H1 (cell line): ENCODE measurements around the gene TBC1D19.

ENCODE experiments used
- ASH2L ChIP-seq: fragments of 200-600, 300-600 bp; sonication (generic); IDR thresholded peaks from one replicate; pipeline ENCODE4 v1.7.1; 2017; ENCODE audit warnings: low read length
- BACH1 ChIP-seq: IDR thresholded peaks from 2 replicates; pipeline ENCODE4 v1.6.1; 2012; ENCODE audit warnings: low read length, improper control_type of control experiment
- BRCA1 ChIP-seq: IDR thresholded peaks from 2 replicates; pipeline ENCODE4 v1.6.1; 2012; ENCODE audit warnings: low read depth, low read length, improper control_type of control experiment
- CHD2 ChIP-seq: IDR thresholded peaks from 2 replicates; pipeline ENCODE4 v1.6.1; 2012; ENCODE audit warnings: low read length, improper control_type of control experiment
- CTCF ChIP-seq, 3 experiments: IDR thresholded peaks; 1 replicate in 2 of 3; 2 replicates in 1 of 3; pipeline versions ENCODE4 v1.5.1 to v1.6.1; 2011; ENCODE audit warnings: low read length in 3 of 3, mild to moderate bottlenecking in 3 of 3, inconsistent platforms in 2 of 3, low read depth in 1 of 3, moderate library complexity in 1 of 3; ENCODE audit not compliant: insufficient read depth in 1 of 3; ENCODE audit errors: control extremely low read depth in 1 of 3
- EGR1 ChIP-seq: IDR thresholded peaks from 2 replicates; pipeline ENCODE4 v1.6.1; 2011; ENCODE audit warnings: low read depth, low read length, borderline replicate concordance
- EZH2 ChIP-seq: fragments of 200-600 bp; sonication (generic); IDR thresholded peaks from 2 replicates; pipeline ENCODE4 v1.7.1; 2012; ENCODE audit warnings: low read depth, mild to moderate bottlenecking, moderate library complexity, low read length, inconsistent platforms; ENCODE audit not compliant: severe bottlenecking
- GABPA ChIP-seq: IDR thresholded peaks from 2 replicates; pipeline ENCODE4 v1.6.1; 2011; ENCODE audit warnings: mild to moderate bottlenecking, low read length, moderate library complexity, borderline replicate concordance; ENCODE audit not compliant: insufficient read depth
- MAFK ChIP-seq: IDR thresholded peaks from 2 replicates; pipeline ENCODE4 v1.6.1; 2012; ENCODE audit warnings: low read depth, mild to moderate bottlenecking, improper control_type of control experiment, low read length
- POLR2A ChIP-seq, 2 experiments: IDR thresholded peaks; 1 replicate in 1 of 2; 2 replicates in 1 of 2; pipeline ENCODE4 v1.6.1; 2011; ENCODE audit warnings: low read depth in 2 of 2, low read length in 2 of 2, mild to moderate bottlenecking in 2 of 2; ENCODE audit errors: control extremely low read depth in 1 of 2
- POLR2AphosphoS5 ChIP-seq: IDR thresholded peaks from 2 replicates; pipeline ENCODE4 v1.6.1; 2011; ENCODE audit warnings: low read depth, low read length
- RAD21 ChIP-seq, 2 experiments: IDR thresholded peaks in 1 of 2; conservative IDR thresholded peaks in 1 of 2; 2 replicates each; pipeline ENCODE4 v1.6.1; 2011; ENCODE audit warnings: low read depth in 2 of 2, low read length in 2 of 2, improper control_type of control experiment in 1 of 2, inconsistent platforms in 1 of 2, mild to moderate bottlenecking in 1 of 2, moderate library complexity in 1 of 2
- SIN3A ChIP-seq, 2 experiments: IDR thresholded peaks in 1 of 2; conservative IDR thresholded peaks in 1 of 2; 2 replicates each; pipeline ENCODE4 v1.6.1; 2011 to 2012; ENCODE audit warnings: low read length in 2 of 2, improper control_type of control experiment in 1 of 2, low read depth in 1 of 2, mild to moderate bottlenecking in 1 of 2

- no peak for TF ChIP-seq EGR1
- no peak for TF ChIP-seq POLR2AphosphoS5
- TF ChIP-seq CTCF (IDR thresholded peaks at IDR 0.05; ENCODE audit: control extremely low read depth in 1 of 3, insufficient read depth in 1 of 3, low read depth in 1 of 3, low read length in 3 of 3): no peak
- no peak for TF ChIP-seq MAFK
- no peak for TF ChIP-seq BRCA1
- TF ChIP-seq POLR2A (IDR thresholded peaks at IDR 0.05; ENCODE audit: control extremely low read depth in 1 of 2, low read depth in 2 of 2, low read length in 2 of 2): no peak
- TF ChIP-seq SIN3A (conservative IDR thresholded peaks at IDR 0.05 in 1 of 2, IDR thresholded peaks at IDR 0.05 in 1 of 2; ENCODE audit: low read depth in 1 of 2, low read length in 2 of 2): no peak
- TF ChIP-seq BACH1: no peak
- no peak for TF ChIP-seq GABPA
- TF ChIP-seq EZH2: no peak
- no peak for TF ChIP-seq ASH2L
- TF ChIP-seq RAD21 (IDR thresholded peaks at IDR 0.05 in 1 of 2, conservative IDR thresholded peaks at IDR 0.05 in 1 of 2; ENCODE audit: low read depth in 2 of 2, low read length in 2 of 2): no peak
- no peak for TF ChIP-seq CHD2
These were observed 7.6 kb upstream of the TBC1D19 start for GRCh38 chr4:26576231-26576739.
